HG02870 (cell line): ENCODE results near the gene ZBTB16.

ENCODE experiments used
- ATAC-seq: cut with Tn5 transposase; IDR thresholded peaks from one replicate; pipeline ENCODE4 v1.9.1; 2021; ENCODE audit warnings: mild to moderate bottlenecking, moderate library complexity; ENCODE audit not compliant: unreplicated experiment

Gene ZBTB16

GRCh38 chr11:114063149-114063828, 3.8 kb downstream of the ZBTB16 start:
- no peak for ATAC-seq

GRCh38 chr11:114063829-114064201, 4.3 kb downstream of the ZBTB16 start:
- ATAC-seq: no peak

DNA sequence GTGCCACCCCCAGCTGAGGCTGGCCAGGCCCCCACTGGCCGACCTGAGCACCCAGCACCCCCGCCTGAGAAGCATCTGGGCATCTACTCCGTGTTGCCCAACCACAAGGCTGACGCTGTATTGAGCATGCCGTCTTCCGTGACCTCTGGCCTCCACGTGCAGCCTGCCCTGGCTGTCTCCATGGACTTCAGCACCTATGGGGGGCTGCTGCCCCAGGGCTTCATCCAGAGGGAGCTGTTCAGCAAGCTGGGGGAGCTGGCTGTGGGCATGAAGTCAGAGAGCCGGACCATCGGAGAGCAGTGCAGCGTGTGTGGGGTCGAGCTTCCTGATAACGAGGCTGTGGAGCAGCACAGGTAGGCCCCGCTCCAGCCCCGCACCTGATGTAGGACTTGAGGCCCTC, 4.7 kb downstream of the ZBTB16 start:
- ATAC-seq: no peak

GRCh38 chr11:114065094-114065493, 5.6 kb downstream of the ZBTB16 start:
- no peak for ATAC-seq

DNA sequence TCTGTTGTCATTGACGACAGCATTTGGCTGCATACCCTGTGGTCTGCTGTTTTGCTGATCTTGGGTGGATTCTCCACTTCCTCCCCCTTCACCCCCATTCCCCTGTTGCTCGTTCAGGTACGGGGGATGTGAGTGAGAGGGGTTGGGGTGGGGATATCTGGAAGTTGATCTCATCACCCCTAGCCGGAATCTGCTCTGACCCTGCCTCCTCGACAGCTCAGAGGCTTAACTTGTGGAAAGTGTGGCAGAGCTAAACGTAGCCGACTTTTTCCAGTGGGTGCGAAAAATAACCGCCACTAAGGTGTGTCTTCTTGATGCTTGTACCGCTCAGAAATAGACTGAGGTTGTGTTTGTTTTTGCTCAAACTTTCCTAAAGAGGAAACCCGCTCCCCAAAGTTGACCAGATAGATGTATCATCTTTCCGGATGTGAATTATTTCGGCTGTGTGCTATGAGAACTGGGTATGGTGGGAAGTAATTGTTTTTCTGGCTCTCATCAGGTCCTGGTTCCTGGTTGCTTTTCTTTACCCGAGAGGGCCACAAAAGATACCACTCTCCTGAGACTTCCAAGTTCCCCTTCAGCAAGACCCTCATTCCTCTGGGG, 6.6 kb downstream of the ZBTB16 start:
- ATAC-seq: no peak

DNA sequence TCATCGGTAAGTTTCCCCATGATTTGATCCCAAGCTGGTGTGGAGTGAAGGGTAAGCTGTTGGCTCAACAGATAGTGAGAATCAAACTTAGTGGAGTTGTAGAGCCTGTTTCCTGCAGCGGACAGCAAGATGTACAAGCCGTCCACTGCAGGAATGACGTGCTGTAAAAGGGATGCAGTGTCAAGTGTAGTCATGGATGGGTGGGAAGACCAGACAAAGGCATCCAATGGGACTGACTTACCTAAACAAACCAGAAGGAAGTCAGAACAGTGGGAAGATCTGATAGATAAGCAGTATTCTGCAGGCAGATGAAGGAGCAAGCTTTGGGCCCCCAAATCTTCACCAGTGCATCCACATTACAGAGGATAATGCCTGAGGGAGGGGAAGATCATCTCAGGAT, 8.8 kb downstream of the ZBTB16 start:
- no peak for ATAC-seq

DNA sequence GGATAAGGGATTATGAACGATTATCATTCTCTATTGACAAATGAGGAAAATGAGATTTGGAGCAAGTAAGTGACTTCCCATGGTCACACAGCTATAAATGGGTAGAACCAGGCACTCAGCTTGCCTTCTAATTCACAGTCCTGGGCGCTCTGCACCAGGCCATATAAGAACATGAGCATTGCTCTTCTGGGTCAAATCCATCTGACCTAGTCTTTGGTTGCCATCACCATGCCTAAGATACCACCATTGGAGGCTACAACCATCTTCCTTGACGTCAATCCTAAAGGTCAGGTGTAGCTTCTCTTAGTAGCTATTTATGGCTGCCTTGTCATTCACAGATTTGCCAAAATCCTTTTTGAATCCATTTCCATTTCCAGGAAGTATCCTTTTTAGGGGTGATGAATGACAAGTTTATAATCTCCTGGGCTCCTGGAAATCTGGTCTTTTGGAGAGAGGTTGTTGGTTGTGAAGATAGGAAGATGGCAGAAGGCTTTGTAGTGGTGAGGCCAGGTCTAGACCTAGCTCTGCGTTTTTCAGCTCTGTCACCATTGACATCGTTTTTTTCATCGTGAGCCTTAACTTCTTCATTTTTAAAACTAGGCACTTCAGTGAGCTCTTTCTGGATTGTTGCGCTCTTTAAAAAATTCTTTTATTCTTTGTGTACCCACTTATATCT, 11.1 kb downstream of the ZBTB16 start:
- no peak for ATAC-seq

- no peak for ATAC-seq
Observed at GRCh38 chr11:114073007-114073827, 13.7 kb downstream of the ZBTB16 start.

DNA sequence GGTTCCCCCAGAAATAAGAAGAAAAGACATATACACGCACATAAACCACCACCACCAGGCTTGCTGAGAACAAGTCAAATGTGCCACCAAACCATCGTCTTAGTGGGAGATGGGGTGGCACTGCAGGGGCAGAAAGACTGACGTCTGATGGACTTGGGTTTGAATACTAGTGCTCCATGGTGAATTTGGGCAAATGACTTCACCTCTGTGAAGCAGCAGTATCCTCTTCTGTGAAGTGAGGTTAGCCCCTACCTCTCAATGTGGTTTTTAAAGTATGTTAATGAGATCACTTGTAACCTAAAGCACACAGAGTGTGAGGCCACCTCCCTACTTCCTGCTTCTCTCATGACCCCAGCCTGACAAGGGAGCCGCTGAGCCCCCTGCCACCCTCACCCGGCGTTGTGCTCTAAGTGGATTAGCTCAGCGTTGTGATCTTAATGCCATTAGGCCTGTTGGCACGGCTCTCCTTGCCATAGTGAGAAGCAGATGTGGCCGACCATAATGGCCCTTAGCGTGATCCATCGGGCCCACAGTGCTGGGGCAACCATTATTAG, 14.4 kb downstream of the ZBTB16 start:
- no peak for ATAC-seq

DNA sequence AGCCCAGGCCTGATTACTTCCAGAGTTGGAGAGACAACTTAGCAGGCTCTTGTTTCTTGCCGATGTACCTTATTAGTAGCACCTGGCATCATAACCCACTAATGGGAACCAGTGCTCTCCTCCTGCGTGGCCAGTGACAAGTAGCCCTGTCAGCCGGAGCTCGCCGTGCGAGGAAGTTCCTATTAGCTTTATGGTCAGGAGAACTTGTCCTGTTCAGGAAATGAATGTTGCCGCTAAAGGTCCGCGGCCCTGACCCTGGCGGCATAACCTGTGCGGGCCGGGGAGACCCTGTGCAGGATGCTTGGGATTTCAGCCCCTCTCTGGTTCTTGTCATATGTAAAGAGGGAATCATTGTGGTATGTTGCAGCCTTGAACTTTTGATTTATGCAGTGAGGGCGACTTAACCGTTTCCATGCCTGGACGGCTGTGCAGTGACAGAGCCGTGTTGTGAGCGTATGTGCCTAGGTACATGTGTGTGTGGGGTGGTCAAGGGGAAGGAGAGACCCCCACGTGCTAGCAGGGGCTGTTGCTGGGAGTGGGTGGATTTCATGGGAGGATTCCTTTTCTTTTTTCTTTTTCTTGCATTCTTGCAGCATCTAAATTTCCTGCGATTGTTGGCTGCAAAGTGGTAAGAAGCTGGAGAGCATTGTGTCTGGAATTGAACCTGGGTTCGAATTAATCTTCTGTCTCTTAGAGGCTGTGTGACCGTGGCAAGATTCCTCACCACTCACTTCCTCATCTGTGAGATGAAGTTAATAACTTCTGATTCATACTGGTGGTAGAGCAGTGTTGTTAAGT, 15.2 kb downstream of the ZBTB16 start:
- ATAC-seq: no peak

DNA sequence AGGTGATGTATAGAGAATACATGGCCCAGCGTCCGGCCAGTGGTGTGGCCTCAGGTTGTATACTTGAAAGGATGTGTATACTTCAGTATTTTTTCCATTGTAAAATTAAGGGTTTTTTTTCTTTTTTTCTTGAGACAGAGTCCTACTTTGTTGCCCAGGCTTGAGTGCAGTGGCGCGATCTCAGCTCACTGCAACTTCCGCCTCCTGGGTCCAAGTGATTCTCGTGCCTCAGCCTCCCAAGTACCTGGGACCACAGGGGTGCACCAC, 15.8 kb downstream of the ZBTB16 start:
- no peak for ATAC-seq

- ATAC-seq: no peak
Observed at GRCh38 chr11:114075891-114076441, 16.5 kb downstream of the ZBTB16 start.

GRCh38 chr11:114076921-114077331, 17.4 kb downstream of the ZBTB16 start:
- ATAC-seq: no peak

GRCh38 chr11:114077482-114078305, 18.2 kb downstream of the ZBTB16 start:
- no peak for ATAC-seq

DNA sequence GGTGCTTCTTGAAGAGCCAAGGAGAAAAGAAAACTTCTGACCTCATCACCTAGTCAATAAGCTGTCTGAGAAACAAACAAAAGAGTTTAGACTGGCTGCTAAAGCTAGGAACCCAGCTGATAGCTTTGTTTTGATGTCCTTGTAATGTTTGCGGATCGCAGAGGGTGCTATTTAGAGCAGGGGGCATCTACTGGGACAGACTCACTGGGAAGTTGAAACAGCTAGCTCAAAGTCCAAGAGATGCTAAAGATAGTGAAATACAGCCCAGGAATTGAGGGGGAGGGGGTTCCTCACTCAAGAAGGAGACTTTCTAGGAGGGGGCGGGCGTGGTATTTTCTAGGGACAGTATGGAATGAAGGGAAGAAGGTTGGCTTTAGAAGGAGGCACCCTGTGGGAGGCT, 18.9 kb downstream of the ZBTB16 start:
- ATAC-seq: no peak

DNA sequence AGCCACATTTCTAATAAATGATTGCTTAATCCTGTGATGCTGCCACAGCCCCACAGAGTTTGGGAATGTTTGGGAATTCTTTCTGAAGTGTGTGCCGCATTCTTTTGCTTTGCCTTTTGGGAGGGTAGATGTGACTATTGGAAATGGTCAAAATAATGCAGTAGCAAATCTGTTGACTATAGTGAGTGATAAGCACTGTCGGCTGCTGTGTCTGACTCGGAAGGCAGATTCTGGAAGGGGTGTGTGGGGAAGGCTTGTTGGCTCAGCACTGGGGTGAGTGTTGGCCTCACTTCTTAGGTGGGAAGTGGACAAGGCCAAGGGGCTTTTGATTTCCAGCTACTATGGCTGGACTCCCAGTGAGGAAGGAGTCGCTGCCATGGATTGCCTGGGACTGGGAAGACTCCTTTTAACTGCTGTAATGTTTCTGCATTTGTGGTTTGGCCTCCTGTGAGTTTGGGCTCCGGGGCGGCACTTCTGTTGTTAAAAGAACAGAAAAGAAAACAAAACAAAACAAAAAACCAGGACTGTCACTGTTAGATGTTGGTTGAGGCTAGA, 20.1 kb downstream of the ZBTB16 start:
- ATAC-seq: no peak

- no peak for ATAC-seq
Observed at GRCh38 chr11:114080219-114080618, 20.7 kb downstream of the ZBTB16 start.

DNA sequence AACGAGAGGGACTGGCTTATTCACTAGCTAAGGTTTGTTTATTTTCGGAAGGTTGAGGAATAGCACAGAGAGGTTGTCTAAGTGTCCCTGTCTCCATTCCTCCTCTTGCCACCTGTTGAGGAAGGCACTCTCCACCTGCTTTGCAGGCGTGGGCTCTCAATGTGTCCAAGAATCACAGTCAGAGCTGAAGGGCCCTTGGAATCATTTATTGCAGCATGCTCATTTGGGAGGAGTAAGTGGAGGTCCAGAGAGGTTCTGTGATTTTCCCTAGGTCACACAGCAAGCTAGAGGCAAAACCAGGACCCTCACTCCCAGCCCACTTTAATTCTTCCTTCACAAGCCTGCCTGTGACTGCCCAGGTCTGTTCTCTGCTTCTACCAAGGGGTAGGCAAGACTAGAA, 21.3 kb downstream of the ZBTB16 start:
- ATAC-seq: no peak
